Endothelial cell of umbilical vein (primary cell): ENCODE results near the gene SETD1A. TPM values are rescaled to one million over a fixed set of nuclear protein-coding genes. Genes with fewer than 3 reads are reported as not detected.

Experiments used
- BruUV-seq: library from RNA; stranded (reverse); fragments of 400-500 nt; replicated peaks from 2 replicates; lab custom pipeline; 2021; lab: Mats Ljungman, UMichigan
- CTCF ChIA-PET: fragments of 300-600, 350-600 bp; sonication (Branson Sonifier 250); formaldehyde crosslinking; loops from one replicate; lab custom pipeline; 2021; ENCODE audit warnings: antibody characterized with exemption, inconsistent platforms; lab: Charles Lee
- POLR2A ChIA-PET: fragments of 300-600, 350-600 bp; sonication (Branson Sonifier 250); formaldehyde crosslinking; loops from one replicate; lab custom pipeline; 2021; ENCODE audit warnings: antibody characterized with exemption, inconsistent platforms; lab: Charles Lee
- DNase-seq: peaks from one replicate; pipeline ENCODE4 v3.0.0-alpha.2; 2011; ENCODE audit warnings: low read depth, low spot score
- FAIRE-seq: peaks from 2 replicates; lab custom pipeline; 2011; peaks lifted over from hg19 to GRCh38; lab: Jason Lieb, UNC
- H2AFZ ChIP-seq: 2 replicates; pipeline ENCODE4 v1.6.0; 2012; ENCODE audit warnings: low read depth, low read length, control low read depth, inconsistent platforms
- H3K27ac ChIP-seq: 2 replicates; pipeline ENCODE4 v1.5.1; 2011; ENCODE audit warnings: low read depth, mild to moderate bottlenecking, control low read depth, low read length, moderate library complexity; ENCODE audit not compliant: insufficient read depth
- H3K27me3 ChIP-seq, 2 experiments: 2 replicates each; pipeline versions ENCODE4 v1.6.0 to v1.6.1; 2011; ENCODE audit warnings: low read length in 2 of 2, mixed read lengths in 1 of 2; ENCODE audit not compliant: control insufficient read depth in 2 of 2, insufficient read depth in 2 of 2
- H3K36me3 ChIP-seq, 2 experiments: 2 replicates in 1 of 2; 3 replicates in 1 of 2; pipeline ENCODE4 v1.5.1; 2011; ENCODE audit warnings: low read length in 2 of 2, mild to moderate bottlenecking in 1 of 2, moderate library complexity in 1 of 2; ENCODE audit not compliant: control insufficient read depth in 2 of 2, insufficient read depth in 2 of 2; ENCODE audit errors: extremely low read depth in 1 of 2
- H3K4me1 ChIP-seq: 3 replicates; pipeline ENCODE4 v1.5.1; 2011; ENCODE audit warnings: mild to moderate bottlenecking, low read length; ENCODE audit not compliant: control insufficient read depth, insufficient read depth; ENCODE audit errors: extremely low read depth
- H3K4me2 ChIP-seq: 2 replicates; pipeline ENCODE4 v1.6.1; 2011; ENCODE audit warnings: low read length, control low read depth, mixed read lengths; ENCODE audit not compliant: insufficient read depth
- H3K4me3 ChIP-seq, 3 experiments: fragments of 200-600 bp in 1 of 3; sonication (generic), shearing (Covaris generic) in 1 of 3; replicated peaks in 1 of 3; 2 replicates each; pipeline ENCODE4 v1.5.1; 2011 to 2016; ENCODE audit warnings: control low read depth in 3 of 3, low read length in 3 of 3, mild to moderate bottlenecking in 2 of 3, inconsistent platforms in 1 of 3, low read depth in 1 of 3, moderate library complexity in 1 of 3; ENCODE audit not compliant: insufficient read depth in 1 of 3
- H3K79me2 ChIP-seq: 2 replicates; pipeline ENCODE4 v1.6.0; 2012; ENCODE audit warnings: low read length, inconsistent platforms; ENCODE audit not compliant: control insufficient read depth, insufficient read depth
- H3K9ac ChIP-seq: replicated peaks from 2 replicates; pipeline ENCODE3; 2011; ENCODE audit warnings: low read length, control low read depth; ENCODE audit not compliant: insufficient read depth; ENCODE audit errors: extremely low read depth
- H3K9me1 ChIP-seq: replicated peaks from 3 replicates; pipeline ENCODE4 v1.6.0; 2011; ENCODE audit warnings: mild to moderate bottlenecking, low read length; ENCODE audit not compliant: control insufficient read depth, insufficient read depth; ENCODE audit errors: extremely low read depth
- H3K9me3 ChIP-seq: replicated peaks from 2 replicates; pipeline ENCODE4 v1.5.1; 2012; ENCODE audit warnings: low read length, inconsistent platforms; ENCODE audit not compliant: control insufficient read depth, insufficient read depth
- H4K20me1 ChIP-seq: replicated peaks from 2 replicates; pipeline ENCODE3; 2011; ENCODE audit warnings: mild to moderate bottlenecking, low read length; ENCODE audit not compliant: control insufficient read depth, insufficient read depth; ENCODE audit errors: extremely low read depth
- CTCF ChIP-seq, 2 donors: IDR thresholded peaks; 1 replicate in 1 of 2; 2 replicates in 1 of 2; pipeline ENCODE4 v1.5.1; 2011; ENCODE audit warnings: low read length in 2 of 2, mild to moderate bottlenecking in 2 of 2, moderate library complexity in 2 of 2, control low read depth in 1 of 2, inconsistent platforms in 1 of 2, low read depth in 1 of 2; ENCODE audit not compliant: insufficient read depth in 1 of 2; ENCODE audit errors: extremely low read depth in 1 of 2
- EZH2 ChIP-seq: IDR thresholded peaks from 2 replicates; pipeline ENCODE4 v1.6.1; 2012; ENCODE audit warnings: borderline replicate concordance, low read depth, mild to moderate bottlenecking, moderate library complexity, low read length, inconsistent platforms; ENCODE audit not compliant: severe bottlenecking
- FOS ChIP-seq: IDR thresholded peaks from 2 replicates; pipeline ENCODE4 v1.6.1; 2011; ENCODE audit warnings: mild to moderate bottlenecking, low read length, moderate library complexity, borderline replicate concordance; ENCODE audit not compliant: insufficient read depth
- GATA2 ChIP-seq: IDR thresholded peaks from 2 replicates; pipeline ENCODE4 v1.7.0; 2011; ENCODE audit warnings: low read depth, mild to moderate bottlenecking, moderate library complexity, mixed read lengths, low read length; ENCODE audit not compliant: insufficient read length, insufficient read depth
- JUN ChIP-seq: IDR thresholded peaks from 2 replicates; pipeline ENCODE4 v1.6.1; 2011; ENCODE audit warnings: borderline replicate concordance, low read depth; ENCODE audit not compliant: insufficient read length, insufficient read depth
- MAX ChIP-seq: IDR thresholded peaks from 2 replicates; pipeline ENCODE4 v1.6.1; 2011; ENCODE audit not compliant: insufficient read depth, insufficient read length
- MYC ChIP-seq: IDR thresholded peaks from one replicate; pipeline ENCODE4 v1.6.1; 2011; ENCODE audit warnings: mild to moderate bottlenecking, low read depth, low read length
- POLR2A ChIP-seq: IDR thresholded peaks from 2 replicates; pipeline ENCODE4 v1.6.1; 2012; ENCODE audit warnings: low read depth, mild to moderate bottlenecking, control low read depth, low read length
- POLR2AphosphoS5 ChIP-seq: IDR thresholded peaks from 2 replicates; pipeline ENCODE4 v1.6.1; 2012; ENCODE audit warnings: low read depth, mild to moderate bottlenecking, control low read depth, low read length, moderate library complexity; ENCODE audit not compliant: insufficient read depth
- dilution Hi-C: fragments of 300-500 bp; cut with MboI; formaldehyde crosslinking; loops from one replicate; pipeline ENCODE4 v1.15.0; 2019; ENCODE audit warnings: low sequenced_read_pairs; ENCODE audit not compliant: extremely low pct_ligation_motif_present
- intact Hi-C: fragments of 100-400 bp; cut with micrococcal nuclease; formaldehyde crosslinking; loops from one replicate; pipeline ENCODE4 v1.10.0; 2022
- polyA plus RNA-seq, 4 experiments: library from polyadenylated mRNA; depleted of rRNA in 3 of 4; stranded (reverse) in 3 of 4; unstranded in 1 of 4; fragments of >200 nt; gene quantifications; 2 replicates each; pipeline versions ENCODE4 v1.2.1 to v1.2.3, GENCODE V29; 2011 to 2012; ENCODE audit warnings: missing spikeins in 1 of 4
- total RNA-seq: library from RNA; stranded (reverse); gene quantifications from 2 replicates; pipeline ENCODE4 v1.2.3, GENCODE V29; 2021

The SETD1A gene
- total and polyA plus RNA-seq, 2 donors (not counting 3 experiments of a cell fraction or from before 2014, with no cell fraction given): 3.5 to 21.3 TPM

GRCh38 chr16:30982548-30983288, 25.2 kb downstream of the SETD1A start:
- Histone ChIP-seq H3K9ac (no peak overlapping the region), H3K36me3 (peaks cover 8 to 21% of the 10 kb centered on the region in 2 experiments), H3K9me3 (no peaks in the 10 kb centered on the region), H4K20me1 (no peaks in the 10 kb centered on the region), H3K9me1 (no peaks in the 10 kb centered on the region), H3K27me3 (no peaks in the 10 kb centered on the region), H2AFZ (no peak overlapping the region), H3K4me1 (no peaks in the 10 kb centered on the region), H3K79me2 (no peaks in the 10 kb centered on the region), H3K4me2 (no peak overlapping the region), H3K4me3 (no peak overlapping the region), H3K27ac (no peak overlapping the region)
- POLR2A ChIA-PET: interaction anchor here (0.5 kb wide), 1 partner anchor 463 kb away, joined by 4 read pairs; no protein-coding TSS in a partner anchor
- DNase-seq (no peak), FAIRE-seq (no peak)
- CTCF ChIA-PET: interaction anchor here (0.8 to 5.0 kb wide), 7 partner anchors 11 to 885 kb away, joined by 3 to 66 read pairs (median 6); partner anchors contain the start of genes VKORC1 and ZNF843
- dilution Hi-C loops: no loop called here
- no peak for TF ChIP-seq CTCF (IDR thresholded peaks at IDR 0.05; ENCODE audit: extremely low read depth in 1 of 2, insufficient read depth in 1 of 2, low read depth in 1 of 2, low read length in 2 of 2)
- TF ChIP-seq EZH2: no peak
- no peak for TF ChIP-seq POLR2AphosphoS5
- no peak for TF ChIP-seq FOS
- TF ChIP-seq MAX: no peak
- TF ChIP-seq JUN: no peak
- TF ChIP-seq MYC: no peak
- TF ChIP-seq GATA2: no peak
- no peak for TF ChIP-seq POLR2A
- intact Hi-C loops: loop anchor here (10.0 kb wide), 1 partner anchor 712 kb away; no protein-coding TSS in a partner anchor
- no TSS peak for BruUV-seq
